Measurements from ENCODE around the gene PIK3CB.
A peak's percentile ranks its signal among the peaks of the same experiment; 100 is the strongest.
"Not testable (repeated sequence)": the region's sequence is repeated elsewhere in the genome, so short reads cannot be mapped to it uniquely, and the experiment has no call there.

The PIK3CB gene

GRCh38 chr3:138747225-138747624, 87.5 kb downstream of the PIK3CB start:
- DNase-seq (ENCODE audit: low read depth): no peak

GRCh38 chr3:138740072-138740471, 94.7 kb downstream of the PIK3CB start:
- no peak for DNase-seq (ENCODE audit: low read depth)

- DNase-seq (ENCODE audit: low read depth): no peak
Measured at GRCh38 chr3:138732456-138732855, 102.3 kb downstream of the PIK3CB start.

DNA sequence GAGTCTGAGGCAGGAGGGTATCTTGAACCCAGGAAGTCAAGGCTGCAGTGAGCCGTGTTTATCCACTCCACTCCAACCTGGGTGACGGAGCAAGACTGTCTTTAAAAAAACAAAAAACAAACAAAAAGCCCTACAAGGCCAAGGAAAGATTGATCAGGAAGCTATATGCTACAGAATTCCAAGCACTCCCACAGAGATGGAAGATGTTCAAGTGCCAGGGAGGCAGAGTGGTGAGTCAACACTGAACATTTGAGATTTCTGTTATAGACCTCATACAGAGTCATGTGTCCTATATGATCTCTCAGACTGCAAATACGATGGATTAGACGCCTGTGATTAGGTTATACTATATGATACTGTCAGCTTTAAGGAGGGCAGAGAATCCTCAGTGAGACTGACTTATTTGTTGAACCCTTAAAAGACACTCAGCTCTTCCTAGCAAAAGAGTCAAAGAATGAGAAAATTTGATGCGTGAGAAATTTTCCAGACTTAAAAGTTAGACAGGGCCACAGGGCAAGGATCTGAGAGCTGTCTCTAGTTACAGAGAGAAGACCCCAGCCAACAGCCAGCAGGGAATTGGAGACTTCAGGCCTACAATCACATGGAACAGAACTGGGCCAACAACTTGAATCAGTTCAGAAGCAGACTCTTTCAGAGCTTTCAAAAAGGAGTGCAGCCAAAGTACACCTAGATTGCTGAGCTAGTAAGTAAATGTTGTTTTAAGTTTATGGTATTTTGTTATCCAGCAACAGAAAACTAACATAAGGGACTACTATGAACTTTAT, 107.6 kb downstream of the PIK3CB start:
- DNase-seq (ENCODE audit: low read depth): no peak

GRCh38 chr3:138726042-138726441, 108.7 kb downstream of the PIK3CB start:
- not testable (repeated sequence) for DNase-seq (ENCODE audit: low read depth)

- no peak for DNase-seq (ENCODE audit: low read depth)
Measured at GRCh38 chr3:138725116-138725515, 109.6 kb downstream of the PIK3CB start.

DNA sequence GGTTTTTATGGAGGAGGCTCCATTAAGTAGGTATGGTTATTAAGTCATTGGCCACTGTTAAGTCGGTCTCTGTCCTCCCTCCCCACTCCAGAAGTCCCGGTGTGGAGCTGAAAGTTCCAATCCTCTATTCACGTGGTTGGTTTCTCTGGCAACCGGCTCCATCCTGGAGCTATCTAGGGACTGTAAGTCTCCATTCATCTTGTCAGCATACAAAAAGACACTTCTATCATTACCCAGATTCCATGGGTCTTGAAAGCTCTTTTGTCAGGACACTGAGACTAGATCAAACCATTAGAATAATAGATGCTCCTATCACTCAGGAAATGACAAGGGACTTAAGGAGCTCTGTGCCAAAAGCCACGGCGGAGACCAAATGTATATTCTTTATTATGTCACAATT, 110.3 kb downstream of the PIK3CB start:
- no peak for DNase-seq (ENCODE audit: low read depth)

GRCh38 chr3:138718849-138719248, 115.9 kb downstream of the PIK3CB start:
- no peak for DNase-seq (ENCODE audit: low read depth)

DNA sequence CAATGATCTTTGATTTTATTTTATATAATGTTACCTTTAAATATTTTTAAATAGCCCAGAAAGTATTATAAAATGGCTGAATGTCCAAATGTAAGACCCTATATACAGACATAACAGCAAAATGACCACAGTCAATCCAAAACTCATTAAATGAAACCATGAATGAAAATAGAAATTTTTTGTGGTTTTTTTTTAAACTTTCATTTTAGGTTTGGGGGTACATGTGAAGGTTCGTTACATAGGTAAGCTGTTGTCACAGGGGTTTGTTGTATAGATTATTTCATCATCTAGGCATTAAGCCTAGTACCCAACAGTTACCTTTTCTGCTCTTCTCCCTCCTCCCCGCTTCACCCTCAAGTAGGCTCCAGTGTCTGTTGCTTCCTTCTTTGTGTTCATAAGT, 117.4 kb downstream of the PIK3CB start:
- DNase-seq (ENCODE audit: low read depth): no peak

GRCh38 chr3:138712086-138712485, 122.6 kb downstream of the PIK3CB start:
- no peak for DNase-seq (ENCODE audit: low read depth)

DNA sequence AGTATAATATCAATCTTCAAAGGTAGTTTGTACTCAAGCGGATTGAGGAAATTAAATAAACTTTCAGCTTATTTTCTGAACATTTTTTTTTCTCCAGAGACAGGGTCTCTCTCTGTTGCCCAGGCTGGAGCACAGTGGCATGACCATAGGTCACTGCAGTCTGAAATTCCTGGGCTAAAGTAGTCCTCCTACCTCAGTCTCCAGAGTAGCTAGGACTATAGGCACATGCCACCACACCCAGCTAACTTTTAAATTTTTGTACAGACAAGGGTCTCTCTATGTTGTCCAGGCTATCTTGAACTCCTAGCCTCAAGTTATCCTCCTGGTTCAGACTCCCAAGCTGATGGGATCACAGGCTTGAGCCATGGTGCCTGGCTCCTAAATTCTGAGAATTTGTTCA, 129.1 kb downstream of the PIK3CB start:
- DNase-seq (ENCODE audit: low read depth): no peak

GRCh38 chr3:138696666-138697370, 137.9 kb downstream of the PIK3CB start:
- no peak for DNase-seq (ENCODE audit: low read depth)

- DNase-seq (ENCODE audit: low read depth): peak; percentile 94
Measured at GRCh38 chr3:138694287-138695007, 140.3 kb downstream of the PIK3CB start.

- no peak for DNase-seq (ENCODE audit: low read depth)
Measured at GRCh38 chr3:138692152-138692551, 142.6 kb downstream of the PIK3CB start.

DNA sequence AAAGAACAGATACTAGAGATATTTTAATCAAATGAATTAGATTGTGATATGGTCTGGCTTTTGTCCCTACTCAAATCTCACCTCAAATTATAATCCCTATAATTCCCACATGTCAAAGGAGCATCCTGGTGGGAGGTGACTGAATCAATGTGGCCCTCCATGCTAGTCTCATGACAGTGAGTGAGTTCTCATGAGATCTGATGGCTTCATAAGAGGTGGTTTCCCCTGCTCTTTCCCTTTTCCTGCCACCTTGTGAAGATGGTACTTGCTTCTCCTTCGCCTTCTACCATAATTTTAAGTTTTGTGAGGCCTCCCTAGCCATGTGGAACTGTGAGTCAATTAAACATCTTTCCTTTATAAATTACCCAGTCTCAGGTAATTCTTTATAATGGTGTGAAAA, 143.4 kb downstream of the PIK3CB start:
- no peak for DNase-seq (ENCODE audit: low read depth)

GRCh38 chr3:138690036-138690435, 144.7 kb downstream of the PIK3CB start:
- no peak for DNase-seq (ENCODE audit: low read depth)

DNA sequence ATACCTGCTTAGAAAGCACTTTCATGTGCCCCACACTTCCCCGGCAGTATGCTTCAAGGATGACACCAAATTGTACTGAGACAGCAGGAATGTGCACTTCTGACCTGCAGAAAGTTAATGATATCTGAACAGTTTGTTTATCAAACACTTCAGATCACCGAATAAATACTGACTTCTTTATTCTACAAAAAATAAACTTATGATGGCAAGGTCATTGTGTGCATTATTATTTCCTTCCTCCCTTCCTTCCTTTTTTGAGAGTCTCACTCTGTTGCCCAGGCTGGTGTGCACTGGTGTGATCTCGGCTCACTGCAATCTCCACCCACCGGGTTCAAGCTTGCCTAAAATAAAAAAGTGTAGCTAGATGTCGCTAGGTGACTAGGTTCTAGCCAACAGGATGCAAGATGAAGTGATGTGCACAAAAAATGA, 145.8 kb downstream of the PIK3CB start:
- DNase-seq (ENCODE audit: low read depth): no peak

DNA sequence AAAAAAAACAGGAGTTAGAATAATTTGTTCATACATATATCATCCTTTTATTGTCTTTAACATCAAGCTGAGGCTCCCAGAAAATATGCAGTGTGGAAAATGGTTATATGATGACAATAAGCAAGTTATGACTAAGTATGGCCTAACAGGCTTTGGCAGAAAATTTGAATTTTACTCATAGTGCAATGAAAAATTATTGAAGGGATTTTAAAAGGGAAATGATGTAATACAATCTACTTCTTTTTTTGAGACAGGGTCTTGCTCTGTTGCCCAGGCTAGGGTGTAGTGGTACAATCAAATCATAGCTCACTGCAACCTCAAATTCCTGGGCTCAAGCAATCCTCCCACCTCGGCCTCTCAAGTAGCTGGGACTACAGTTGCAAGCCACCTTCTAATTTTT, 147.5 kb downstream of the PIK3CB start:
- no peak for DNase-seq (ENCODE audit: low read depth)

DNA sequence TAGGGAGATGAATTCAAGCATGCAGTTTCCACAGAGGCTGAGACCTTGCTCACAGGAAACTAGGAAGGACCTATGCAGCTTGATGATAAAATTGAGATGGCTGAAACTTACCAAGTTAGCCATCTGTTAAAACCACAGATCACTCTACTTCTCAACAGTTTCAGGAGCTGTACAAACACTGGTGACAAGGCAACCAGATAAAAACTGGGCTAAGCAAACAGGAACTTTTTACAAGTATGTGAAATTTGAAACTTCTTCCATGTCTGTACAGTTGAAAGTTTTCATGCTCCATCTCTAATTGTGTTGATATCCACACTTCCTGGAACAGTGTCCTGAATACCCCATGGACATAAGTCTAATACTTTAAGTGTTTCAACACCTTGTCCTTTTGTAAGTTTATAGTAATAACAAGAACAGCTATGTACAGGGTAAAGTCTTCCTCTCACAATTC, 147.9 kb downstream of the PIK3CB start:
- DNase-seq (ENCODE audit: low read depth): peak; percentile 69

GRCh38 chr3:138684396-138684795, 150.3 kb downstream of the PIK3CB start:
- DNase-seq (ENCODE audit: low read depth): no peak

DNA sequence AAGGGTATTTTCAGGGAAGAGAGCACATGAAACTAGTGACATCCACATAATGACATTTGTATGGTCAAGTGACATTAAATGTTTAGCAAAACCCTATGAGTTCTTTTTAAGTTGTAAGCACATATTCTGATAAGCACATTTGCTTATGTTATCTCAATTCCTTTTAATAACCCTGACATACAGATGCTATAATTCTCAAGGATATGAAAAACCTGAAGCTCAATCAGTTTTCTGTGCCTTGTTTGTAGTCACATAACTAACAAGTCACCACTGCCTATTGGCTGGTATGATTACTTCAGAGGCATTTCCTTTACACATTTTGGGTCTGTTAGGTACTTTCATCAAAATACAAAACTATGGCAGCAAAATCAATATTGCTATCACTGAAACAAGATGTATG, 152.1 kb downstream of the PIK3CB start:
- no peak for DNase-seq (ENCODE audit: low read depth)

GRCh38 chr3:138681463-138682220, 153.1 kb downstream of the PIK3CB start:
- no peak for DNase-seq (ENCODE audit: low read depth)

Data from GM04504 (cell line).